NCI-H748 treated with DMSO at 0.1 percent for 48 hours (cell line): ENCODE measurements around the gene PROSER3.
"Not testable (repeated sequence)": the region's sequence is repeated elsewhere in the genome, so short reads cannot be mapped to it uniquely, and the experiment has no call there.

Experiments
- DNase-seq: peaks from one replicate; lab custom pipeline; 2025; lab: John Stamatoyannopoulos, UW

Gene PROSER3

DNA sequence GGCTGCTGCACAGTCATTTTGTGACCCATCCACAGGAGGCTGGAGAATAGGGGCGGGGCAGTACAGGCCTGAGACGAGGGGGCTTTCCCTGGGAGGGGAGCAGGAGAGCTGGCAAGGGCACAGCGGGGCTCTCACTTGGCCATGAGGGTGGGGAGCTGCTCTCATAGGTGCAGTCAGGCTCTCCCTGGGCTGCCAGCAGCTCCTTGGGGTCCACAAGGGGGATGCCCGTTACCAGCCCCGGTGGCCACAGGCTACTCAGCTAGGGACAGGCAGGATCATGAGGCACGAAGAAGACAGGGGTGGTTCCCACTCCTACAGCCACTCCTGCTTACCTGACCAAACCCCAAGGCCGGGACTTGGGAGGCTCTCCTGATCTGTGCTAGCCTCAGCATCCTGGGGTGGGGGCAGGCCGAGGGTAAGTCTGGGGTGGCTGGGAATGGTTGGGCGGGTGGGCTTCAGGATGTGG, 33.9 kb downstream of the PROSER3 start:
- DNase-seq, result no peak

DNA sequence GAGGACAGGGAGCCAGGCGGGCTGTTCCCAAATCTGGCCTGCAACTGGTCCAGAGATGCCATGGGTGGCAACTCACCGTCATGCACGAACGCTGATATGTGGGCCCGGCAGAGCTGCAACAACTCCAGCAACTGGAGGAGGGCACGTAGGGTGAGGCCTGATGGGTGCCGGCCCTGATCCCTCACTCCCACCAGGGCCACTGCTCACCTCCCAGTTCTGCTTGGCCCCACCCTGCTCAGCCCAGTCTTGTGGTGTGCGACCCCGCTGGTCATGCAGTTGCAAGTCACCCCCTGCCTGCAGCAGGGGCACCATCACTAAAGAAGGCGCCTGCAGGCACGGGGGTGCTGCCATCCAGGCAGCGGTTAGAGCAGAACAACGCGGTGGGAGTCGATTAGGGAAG, 34.3 kb downstream of the PROSER3 start:
- DNase-seq, result no peak

DNA sequence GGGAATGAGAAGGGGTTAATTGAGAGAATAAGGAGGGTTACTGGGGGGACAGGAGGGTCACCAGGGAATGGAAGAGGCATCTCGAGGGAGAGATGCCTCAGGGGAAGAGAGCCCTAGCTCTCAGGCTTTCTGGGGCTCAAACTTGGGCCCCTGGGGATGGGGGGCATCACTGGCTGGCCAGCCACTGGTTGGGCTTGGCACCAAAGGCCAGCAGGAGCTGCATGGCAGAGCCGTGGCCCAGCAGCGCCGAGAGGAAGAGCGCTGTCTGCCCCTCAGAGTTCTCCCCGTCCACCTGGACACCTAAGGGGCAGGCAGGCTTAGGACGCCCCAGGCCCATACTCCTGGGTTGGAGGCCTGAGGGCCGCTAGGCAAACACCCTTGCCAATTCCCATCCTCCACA, 34.9 kb downstream of the PROSER3 start:
- DNase-seq, result no peak

DNA sequence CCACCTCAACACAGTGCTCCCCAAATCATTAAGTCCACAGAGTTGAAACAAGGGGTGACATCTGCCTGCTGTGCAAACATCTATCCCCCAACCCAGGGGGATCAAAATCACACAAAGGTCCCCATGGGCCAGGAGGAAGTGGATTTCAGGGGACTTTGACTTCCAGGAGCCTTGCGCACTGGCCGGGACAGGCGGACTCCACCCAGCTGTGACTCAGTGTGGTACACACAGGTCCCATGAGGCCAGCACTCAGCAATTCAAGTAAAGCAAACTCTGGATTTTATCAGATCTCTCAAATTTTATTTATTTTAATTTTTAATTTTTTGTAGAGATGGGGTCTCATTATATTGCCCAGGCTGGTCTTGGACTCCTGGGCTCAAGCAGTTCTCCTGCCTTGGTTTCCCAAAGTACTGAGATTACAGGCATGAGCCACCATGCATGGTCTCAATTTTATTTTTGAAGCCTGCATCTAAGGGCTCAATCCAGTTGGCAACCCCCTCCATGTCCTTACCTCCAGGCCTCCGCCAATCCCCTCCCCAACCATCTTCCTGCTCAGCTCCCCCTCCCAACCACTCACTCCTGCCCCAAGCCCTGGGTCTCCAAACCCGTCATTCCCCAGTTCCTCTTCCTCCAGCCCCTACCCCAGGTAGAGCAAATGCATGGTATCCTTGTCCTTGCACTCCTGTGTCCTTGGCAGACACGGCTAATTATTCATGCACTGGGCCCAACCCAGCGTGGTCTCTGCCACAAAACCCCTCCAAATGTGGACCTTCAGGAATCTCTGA, 35.6 kb downstream of the PROSER3 start:
- no peak for DNase-seq

DNA sequence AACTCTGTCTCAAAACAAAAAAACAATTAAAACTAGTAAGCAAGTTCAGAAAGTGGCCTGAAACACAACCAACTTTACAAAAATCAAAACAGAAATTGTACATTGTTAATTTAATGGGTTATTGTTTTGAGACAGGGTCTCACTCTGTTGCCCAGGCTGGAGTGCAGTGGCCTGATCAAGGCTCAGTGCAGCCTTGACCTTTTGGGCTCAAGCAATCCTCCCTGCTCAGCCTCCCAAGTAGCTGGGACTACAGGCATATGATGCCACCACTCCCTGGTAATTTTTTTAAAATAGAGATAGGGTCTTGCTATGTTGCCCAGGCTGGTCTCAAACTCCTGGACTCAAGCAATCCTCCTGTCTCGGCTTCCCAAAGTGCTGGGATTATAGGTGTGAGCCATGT, 37.6 kb downstream of the PROSER3 start:
- not testable (repeated sequence) for DNase-seq

DNA sequence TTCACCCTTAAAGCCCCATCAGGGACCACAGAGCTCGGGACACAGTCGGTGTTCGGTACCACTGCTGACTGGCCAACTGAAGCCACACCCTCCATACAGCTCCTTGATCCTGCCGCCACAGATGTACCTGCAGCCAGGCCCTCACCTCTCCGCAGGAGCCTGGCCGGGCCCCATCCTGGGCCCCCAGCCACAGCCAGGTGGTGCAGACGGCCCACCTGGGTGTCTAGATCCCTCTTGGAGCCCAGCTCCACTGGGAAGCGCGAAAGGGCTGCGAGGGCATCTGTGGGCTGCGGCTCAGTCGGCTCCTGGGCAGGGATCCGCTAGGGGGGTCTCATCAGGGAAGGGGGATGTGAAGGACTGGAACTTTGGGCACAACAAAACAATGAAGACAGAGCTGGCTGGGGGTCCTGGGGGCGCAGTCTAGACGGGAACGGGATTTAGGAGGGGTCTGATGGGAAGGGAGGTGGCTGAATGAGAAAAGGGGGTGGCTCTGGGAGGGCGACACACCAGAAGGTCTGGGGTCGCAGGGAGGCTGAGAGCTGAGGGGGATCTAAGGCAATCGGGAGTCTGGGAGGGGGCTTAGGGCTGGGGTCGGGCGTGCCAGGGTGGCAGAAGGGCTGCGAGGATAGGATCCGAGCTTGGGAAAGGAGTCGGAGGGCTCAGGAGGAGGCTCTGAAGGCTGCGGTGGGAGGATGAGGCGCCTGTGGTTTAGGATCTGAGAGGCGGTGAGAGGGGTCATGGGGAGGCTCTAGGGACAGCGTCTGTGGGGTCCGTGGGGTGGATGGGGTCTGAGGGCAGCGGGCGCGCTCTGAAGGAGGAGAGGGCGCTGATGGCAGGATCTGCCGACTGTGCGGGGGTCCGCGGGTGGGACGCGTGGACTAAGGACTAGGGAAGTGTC, 38.9 kb downstream of the PROSER3 start:
- DNase-seq, result no peak

DNA sequence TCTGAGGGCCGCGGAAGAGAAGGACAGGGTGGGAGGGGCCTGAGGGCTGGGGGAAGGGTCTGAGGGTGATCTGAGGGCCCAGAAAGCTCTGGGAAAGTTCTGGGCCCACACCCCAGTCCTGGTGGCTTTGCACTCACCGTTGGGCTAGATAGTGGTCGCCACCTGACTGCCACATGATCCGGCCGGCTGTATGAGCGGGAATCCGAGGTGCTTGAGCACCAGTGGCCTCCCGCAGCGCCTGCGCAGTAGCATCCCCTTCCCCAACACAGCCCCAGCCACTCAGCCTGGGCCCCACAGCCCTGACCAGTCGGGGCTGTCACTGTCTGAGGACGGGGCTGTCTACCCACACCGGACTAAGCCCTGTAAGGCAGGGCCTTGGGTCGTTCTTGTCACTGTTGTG, 39.7 kb downstream of the PROSER3 start:
- no peak for DNase-seq

DNA sequence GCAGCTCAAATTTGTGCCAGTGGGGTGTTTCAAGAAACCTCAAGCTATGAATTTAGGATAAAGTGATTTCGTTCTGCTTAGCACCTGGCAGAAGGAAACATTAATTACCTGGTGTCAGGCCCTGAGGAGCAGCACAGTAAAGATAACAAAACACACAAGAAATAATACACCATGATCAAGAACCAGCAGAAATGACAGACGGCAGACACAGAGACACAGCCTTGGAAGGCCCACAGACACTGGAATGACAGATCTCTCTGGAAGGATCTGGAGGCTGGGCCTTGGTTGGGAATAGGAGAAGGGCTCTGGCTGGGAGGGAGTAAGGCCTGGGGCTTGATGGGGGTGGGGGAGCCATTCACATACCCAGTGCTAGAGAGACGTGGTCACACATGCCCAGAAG, 43.9 kb downstream of the PROSER3 start:
- DNase-seq, result no peak

DNA sequence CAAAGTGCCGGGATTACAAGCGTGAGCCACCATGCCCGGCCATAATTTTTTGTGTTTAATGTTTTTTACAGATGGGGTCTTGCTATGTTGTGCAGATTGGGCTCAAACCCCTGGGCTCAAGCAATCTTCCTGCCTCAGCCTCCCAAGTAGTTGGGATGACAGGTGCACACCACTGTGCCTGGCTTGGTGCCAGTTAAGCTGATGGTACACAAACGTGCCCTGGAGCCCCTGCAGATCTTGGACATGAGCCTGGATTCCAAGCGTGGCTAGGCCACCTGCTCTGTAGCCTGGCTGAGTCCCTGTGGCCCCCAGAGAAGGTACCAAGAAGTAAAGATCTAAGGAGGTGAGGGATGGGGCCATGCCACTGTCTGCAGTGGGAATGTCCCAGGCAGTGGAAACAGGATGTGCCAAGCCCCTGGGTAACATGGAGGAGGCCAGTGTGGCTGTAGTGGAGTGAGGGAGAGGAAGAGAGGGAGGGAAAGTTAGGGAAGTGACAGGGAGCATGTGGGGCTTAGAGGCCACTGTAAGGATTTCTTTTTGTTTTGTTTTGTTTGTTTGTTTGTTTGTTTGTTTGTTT, 47.6 kb downstream of the PROSER3 start:
- DNase-seq, result no peak

DNA sequence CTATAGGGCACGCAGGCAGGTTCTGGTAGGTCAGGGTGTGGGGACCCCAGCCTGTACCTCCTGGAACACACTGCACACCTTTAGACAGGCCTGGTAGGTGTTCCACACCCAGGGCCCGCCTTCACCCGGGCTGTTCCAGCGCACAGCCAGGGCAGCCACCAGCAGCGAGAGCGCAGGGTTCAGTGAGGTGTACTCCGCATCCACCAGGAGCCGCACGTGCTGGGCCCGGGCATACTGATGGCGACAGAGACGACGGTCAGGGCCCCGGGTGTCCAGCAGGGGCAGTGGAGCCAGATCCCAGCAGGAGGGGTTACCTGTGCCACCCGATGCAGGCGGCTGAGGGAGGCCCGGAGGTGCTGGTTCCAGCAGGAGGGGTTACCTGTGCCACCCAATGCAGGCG, 48.6 kb downstream of the PROSER3 start:
- DNase-seq, result no peak

DNA sequence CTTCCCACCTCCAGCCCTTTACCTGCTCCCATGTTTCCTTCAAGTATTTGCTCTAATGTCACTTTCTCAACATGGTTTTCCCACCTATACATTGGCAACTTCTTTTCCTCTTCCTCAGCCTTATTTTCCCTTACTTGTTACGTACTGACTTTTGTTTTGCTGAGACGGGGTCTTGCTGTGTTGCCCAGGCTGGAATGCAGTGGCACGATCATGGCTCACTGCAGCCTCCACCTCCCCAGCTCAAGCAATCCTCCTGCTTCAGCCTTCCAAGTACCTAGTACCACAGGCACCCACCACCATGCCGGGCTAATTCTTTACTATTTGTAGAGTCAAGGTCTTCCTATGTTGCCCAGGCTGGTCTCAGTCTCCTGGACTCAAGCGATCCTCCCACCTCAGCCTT, 49.7 kb downstream of the PROSER3 start:
- no peak for DNase-seq

DNA sequence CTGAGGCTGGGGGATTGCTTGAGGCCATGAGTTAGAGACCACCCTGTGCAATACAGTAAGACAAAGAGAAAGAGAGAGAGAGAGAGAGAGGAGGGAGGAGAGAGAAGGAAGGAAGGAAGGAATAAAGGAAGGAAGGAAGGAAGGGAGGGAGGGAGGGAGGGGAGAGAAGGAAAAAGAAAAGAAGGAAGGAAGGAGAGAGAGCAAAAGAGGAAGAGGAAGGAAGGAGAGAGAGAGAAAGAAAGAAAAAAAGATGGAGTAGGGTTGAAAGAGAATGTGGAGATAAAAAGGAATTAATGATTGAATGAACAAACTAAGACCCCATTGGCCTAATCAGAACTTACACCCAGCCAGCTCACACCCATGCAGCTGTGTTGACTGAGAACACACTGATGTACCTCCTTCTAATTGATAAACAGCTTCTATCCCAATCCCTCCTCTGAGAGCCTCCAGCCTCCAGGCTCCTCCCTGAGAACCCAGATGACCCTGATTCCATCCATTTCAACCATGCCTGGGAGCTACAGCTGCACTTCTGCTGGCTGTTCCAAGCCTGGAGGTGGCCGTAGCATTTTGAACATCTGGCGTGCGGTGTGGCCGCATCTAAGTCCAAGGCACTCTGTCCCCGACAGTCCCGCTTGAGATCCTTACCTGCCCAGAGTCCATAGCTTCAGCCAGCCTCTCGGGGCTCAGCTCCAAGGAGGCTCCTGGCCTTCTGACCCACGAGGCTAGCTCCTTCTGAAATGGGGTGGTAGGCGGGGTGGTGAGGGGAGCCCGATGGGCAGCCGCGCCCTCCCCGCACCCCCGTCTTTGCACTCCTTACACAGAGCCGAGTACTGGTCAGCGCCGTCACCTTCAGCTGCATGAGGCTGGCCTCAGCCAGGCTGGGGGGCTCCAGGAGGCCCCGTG, 53.6 kb downstream of the PROSER3 start:
- no peak for DNase-seq

DNA sequence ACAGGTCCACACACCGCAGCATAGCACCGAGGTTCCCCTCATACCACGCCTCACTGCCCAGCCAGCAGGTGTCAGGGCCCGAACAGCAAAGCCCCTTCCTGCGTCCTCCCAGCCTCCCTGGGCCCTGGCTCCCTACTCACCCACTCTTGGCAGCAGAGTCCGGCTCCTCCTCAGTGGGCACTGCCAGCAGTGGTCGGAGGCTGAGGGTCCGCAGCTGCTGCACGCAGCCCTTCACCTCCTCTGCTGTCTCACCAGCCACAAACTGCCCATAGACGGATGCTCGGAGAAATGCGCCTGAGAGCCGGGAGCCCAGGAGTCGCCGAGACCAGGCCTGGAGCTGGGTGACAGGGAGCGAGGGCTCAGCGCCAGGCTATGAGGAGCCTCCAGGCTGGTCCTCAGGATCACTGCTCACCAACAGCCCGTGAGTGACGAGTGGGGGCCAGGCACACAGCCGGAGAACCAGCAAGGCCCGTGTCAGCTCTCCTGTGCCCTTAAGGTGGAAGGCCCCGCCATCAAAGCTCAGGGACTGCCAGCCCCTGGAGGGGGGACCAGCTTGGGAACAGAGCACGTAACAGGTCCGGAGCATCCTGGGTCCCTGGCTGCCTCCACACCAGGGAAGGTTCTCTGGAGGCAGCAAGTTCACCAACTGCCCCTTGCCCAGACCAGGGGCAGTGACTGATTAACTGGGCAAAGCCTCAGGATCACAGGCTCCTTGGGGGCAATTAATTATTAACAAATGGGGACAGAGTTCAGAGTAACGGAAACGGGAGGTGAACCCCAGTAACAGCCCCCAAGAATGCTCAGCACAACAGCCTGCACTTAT, 54.5 kb downstream of the PROSER3 start, which contains the start of gene PRODH2:
Gene PRODH2, minus strand, starts transcription at position 626 of the 823 bp plus-strand sequence. Its CDS starts 40 bp downstream, at position 586.
- no peak for DNase-seq

DNA sequence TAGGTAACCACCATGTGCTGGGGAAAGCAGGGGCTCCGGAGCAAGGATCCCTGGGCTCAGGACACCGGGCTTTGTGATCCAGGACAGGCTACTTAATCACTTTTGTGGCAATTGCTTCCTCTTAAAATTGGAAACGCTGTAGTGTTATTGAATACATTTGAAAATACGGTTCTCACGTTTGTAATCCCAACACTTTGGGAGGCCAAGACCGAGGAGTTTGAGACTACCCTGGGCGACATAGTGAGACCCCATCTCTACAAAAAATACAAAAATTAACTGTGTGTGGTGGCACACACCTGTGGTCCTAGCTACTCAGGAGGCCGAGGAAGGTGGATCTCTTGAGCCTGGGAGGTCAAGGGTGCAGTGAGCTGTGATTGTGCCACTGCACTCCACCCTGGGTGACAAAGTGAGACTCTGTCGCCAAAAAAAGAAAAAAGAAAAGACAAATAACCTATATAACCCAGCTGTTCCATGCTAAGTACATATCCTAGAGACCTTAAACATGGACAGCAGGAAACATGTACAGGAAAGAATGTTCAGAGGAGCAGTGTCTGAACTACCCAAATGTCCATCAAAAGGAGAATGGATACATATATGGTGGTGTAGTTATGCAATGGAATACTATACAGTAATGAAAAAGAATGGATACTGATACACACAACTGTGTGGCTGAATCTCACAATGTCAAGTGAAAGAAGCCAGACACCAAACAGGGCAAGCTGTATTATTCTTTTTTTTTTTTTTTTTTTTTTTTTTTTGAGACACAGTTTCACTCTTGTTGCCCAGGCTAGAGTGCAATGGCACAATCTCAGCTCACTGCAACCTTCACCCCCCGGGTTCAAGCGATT, 55.3 kb downstream of the PROSER3 start:
- DNase-seq, result no peak

DNA sequence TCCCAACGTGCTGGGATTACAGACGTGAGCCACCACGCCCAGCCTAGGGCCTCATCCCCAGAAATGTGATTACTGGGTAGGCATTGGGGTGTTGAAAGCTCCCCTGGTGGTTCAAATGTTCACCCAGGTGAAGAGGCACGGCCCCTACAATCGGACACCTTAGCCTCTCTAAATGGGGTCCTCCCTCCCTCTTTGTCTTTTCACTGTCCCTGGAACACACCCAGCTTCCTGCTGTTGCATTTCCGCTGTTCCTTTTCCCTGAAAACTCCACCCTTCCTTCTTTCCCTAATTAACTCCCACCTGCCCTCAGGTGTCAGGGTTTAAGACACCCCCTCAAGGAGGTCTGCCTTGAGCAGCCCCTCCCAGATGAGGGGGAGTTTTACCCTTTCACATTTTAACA, 58.3 kb downstream of the PROSER3 start:
- peak; percentile 22 for DNase-seq

DNA sequence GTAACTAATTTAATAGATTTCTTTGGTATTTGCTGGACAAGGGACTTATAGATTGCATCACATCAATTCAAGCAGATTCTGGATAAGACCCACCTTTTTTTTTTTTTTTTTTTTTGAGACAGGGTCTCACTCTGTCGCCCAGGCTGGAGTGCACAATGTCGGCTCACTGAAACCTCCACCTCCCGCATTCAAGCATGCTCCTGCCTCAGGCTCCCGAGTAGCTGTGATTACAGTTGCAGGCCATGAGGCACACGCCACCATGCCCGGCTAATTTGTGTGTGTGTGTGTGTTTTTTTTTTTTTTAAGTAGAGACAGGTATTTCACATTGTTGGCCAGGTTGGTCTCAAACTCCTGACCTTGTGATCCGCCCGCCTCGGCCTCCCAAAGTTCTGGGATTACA, 58.9 kb downstream of the PROSER3 start:
- no peak for DNase-seq

DNA sequence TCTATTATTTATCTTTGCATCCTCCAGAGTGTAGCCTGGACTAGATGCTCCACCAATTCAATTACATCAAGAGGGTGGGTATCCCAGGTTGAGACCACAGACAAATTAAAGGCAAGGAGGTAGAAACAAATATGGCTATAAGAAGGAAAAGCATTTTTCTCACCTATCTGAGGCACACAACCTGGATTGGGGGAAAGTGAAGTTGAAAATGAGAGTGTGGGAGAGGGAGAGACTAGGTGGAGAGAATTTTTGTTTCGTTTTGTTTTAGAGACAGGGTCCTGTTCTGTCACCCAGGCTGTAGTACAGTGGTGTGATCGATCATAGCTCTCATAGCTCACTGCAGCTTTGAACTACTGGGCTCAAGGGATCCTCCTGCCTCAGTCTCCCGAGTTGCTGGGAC, 60.5 kb downstream of the PROSER3 start:
- no peak for DNase-seq
